Measurements from ENCODE around the gene TLR1. TPM values are rescaled to one million over a fixed set of nuclear protein-coding genes. Genes with fewer than 3 reads are reported as not detected.

TLR1 gene
- total RNA-seq, 1 experiment from 2014 or later, result not detected

Small RNA genes lying within 50 kb of the gene (small RNA-seq; reads per million reads assigned to genes)
- not detected for gene RNA5SP158

Other genes with a start within 250 kb of the TLR1 start
- gene KLF3, start 140.6 kb downstream of the TLR1 start, total RNA-seq (2014; rRNA removed; shearing (Covaris generic)), result 74.3 and 76.6 TPM in 2 replicates
- gene TLR10, start 21.8 kb downstream of the TLR1 start, total RNA-seq (2014; rRNA removed; shearing (Covaris generic)), result not detected in 2 replicates
- gene TLR6, start 52.0 kb upstream of the TLR1 start, total RNA-seq (2014; rRNA removed; shearing (Covaris generic)), result 0.15 and 0.34 TPM in 2 replicates
- gene FAM114A1, start 63.0 kb upstream of the TLR1 start, total RNA-seq (2014; rRNA removed; shearing (Covaris generic)), result 6.2 and 8.8 TPM in 2 replicates
- not detected in 2 replicates for gene TMEM156, start 227.6 kb upstream of the TLR1 start, total RNA-seq (2014; rRNA removed; shearing (Covaris generic))

Measured in HT-29 (cell line).